Thyroid gland (tissue), 4 donors: ENCODE results near the gene PREPL.

ENCODE experiments used
- POLR2A ChIP-seq, 2 donors: fragments of 450-650 bp; IDR thresholded peaks; one replicate each; pipeline ENCODE4 v1.6.1; 2017; ENCODE audit warnings: antibody characterized with exemption in 2 of 2, mild to moderate bottlenecking in 2 of 2, moderate library complexity in 1 of 2
- TF ChIP-seq, protein P1 (sequence below), 6 experiments: fragments of 200-600 bp in 3 of 6; fragments of 450-650 bp in 3 of 6; sonication (generic) in 3 of 6; IDR thresholded peaks; one replicate each; pipeline ENCODE4 v1.5.1; 2016 to 2019; ENCODE audit warnings: antibody characterized with exemption in 6 of 6, mild to moderate bottlenecking in 2 of 6, inconsistent platforms in 1 of 6, moderate library complexity in 1 of 6

DNA sequence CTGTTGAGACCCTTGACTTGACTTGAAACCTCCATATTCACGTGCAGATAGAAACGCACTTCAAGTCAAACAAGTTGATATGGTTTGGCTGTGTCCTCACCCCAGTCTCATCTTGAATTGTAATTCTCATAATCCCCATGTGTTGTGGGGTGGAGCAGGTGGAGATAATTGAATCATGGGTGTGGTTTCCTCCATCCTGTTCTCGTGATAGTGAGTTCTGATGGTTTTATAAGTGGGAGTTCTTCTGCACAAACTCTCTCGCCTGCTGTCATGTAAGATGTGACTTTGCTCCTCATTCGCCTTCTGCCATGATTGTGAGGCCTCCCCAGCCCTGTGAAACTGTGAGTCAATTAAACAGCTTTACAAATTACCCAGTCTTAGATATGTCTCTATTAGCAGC lies 64.6 kb downstream of the PREPL start:
- TF ChIP-seq, protein P1, sequence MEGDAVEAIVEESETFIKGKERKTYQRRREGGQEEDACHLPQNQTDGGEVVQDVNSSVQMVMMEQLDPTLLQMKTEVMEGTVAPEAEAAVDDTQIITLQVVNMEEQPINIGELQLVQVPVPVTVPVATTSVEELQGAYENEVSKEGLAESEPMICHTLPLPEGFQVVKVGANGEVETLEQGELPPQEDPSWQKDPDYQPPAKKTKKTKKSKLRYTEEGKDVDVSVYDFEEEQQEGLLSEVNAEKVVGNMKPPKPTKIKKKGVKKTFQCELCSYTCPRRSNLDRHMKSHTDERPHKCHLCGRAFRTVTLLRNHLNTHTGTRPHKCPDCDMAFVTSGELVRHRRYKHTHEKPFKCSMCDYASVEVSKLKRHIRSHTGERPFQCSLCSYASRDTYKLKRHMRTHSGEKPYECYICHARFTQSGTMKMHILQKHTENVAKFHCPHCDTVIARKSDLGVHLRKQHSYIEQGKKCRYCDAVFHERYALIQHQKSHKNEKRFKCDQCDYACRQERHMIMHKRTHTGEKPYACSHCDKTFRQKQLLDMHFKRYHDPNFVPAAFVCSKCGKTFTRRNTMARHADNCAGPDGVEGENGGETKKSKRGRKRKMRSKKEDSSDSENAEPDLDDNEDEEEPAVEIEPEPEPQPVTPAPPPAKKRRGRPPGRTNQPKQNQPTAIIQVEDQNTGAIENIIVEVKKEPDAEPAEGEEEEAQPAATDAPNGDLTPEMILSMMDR (IDR thresholded peaks at IDR 0.05): no peak
- TF ChIP-seq POLR2A (IDR thresholded peaks at IDR 0.05): no peak
